ENCODE results near the gene AP4E1. TPM values are rescaled to one million over a fixed set of nuclear protein-coding genes. Genes with fewer than 3 reads are reported as not detected.

The AP4E1 gene
- total RNA-seq, 2 donors from 2014 or later = 5.4 to 11.9 TPM

DNA sequence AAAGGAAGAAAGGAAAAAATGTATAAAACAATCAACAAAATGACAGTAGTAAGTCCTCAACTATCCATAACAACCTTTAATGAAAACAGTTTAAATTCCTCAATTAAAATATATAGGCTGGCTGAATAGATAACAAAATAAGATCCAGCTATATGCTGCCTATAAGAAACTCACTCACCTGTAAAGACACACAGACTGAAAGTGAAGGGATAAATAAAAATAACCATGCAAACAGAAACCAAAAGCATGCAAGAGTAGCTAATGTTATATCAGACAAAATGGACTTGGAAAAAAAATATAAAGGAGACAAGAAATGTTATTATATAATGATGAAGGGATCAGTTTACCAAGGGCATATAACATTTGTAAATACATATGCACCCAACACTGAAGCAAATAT is 51.2 kb downstream of the AP4E1 start:
- TF ChIP-seq, protein P1, sequence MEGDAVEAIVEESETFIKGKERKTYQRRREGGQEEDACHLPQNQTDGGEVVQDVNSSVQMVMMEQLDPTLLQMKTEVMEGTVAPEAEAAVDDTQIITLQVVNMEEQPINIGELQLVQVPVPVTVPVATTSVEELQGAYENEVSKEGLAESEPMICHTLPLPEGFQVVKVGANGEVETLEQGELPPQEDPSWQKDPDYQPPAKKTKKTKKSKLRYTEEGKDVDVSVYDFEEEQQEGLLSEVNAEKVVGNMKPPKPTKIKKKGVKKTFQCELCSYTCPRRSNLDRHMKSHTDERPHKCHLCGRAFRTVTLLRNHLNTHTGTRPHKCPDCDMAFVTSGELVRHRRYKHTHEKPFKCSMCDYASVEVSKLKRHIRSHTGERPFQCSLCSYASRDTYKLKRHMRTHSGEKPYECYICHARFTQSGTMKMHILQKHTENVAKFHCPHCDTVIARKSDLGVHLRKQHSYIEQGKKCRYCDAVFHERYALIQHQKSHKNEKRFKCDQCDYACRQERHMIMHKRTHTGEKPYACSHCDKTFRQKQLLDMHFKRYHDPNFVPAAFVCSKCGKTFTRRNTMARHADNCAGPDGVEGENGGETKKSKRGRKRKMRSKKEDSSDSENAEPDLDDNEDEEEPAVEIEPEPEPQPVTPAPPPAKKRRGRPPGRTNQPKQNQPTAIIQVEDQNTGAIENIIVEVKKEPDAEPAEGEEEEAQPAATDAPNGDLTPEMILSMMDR (IDR thresholded peaks at IDR 0.05) = no peak
- ATAC-seq (ENCODE audit: insufficient number of reproducible peaks, low FRiP score, low read depth) (no peak), DNase-seq (ENCODE audit: low spot score) (no peak)
- Histone ChIP-seq H3K4me1 (ENCODE audit: control insufficient read depth in 1 of 2, low read depth in 2 of 2) (no peaks in the 10 kb centered on the region), H3K27me3 (replicated peaks; ENCODE audit: insufficient read depth) (no peaks in the 10 kb centered on the region), H3K36me3 (peaks cover 25% of the 10 kb centered on the region), H3K27ac (no peak overlapping the region), H3K9me3 (peaks cover 13% of the 10 kb centered on the region), H3K4me3 (no peak overlapping the region)

DNA sequence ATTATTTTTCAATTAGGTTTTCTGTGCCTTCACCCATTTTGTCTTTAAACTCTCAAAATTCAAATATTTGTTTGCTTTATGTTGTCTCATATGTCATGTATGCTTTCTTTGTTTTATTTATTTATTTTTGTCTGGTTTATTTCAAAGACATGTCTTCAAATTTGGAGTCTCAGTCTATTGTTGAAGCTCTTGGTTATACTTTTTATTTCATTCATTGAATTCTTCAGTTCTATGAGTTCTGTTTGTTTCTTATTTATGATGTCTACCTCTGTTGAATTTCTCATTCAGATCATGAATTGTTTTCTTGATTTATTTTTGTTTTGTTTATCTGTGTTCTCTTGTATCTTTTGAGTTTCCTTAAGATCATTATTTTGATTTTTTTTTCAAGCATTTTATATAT is 55.6 kb downstream of the AP4E1 start:
- peaks cover 17% of the 10 kb centered on the region for H3K9me3 ChIP-seq
- DNase-seq (ENCODE audit: low spot score) (no peak), ATAC-seq (ENCODE audit: insufficient number of reproducible peaks, low FRiP score, low read depth) (no peak)
- no peak overlapping the region for H3K4me3 ChIP-seq
- H3K36me3 ChIP-seq = peaks cover 14% of the 10 kb centered on the region
- TF ChIP-seq, protein P1 (IDR thresholded peaks at IDR 0.05) = no peak
- no peak overlapping the region for H3K27ac ChIP-seq
- no peaks in the 10 kb centered on the region for H3K27me3 ChIP-seq (replicated peaks; ENCODE audit: insufficient read depth)
- H3K4me1 ChIP-seq (ENCODE audit: control insufficient read depth in 1 of 2, low read depth in 2 of 2) = no peaks in the 10 kb centered on the region

DNA sequence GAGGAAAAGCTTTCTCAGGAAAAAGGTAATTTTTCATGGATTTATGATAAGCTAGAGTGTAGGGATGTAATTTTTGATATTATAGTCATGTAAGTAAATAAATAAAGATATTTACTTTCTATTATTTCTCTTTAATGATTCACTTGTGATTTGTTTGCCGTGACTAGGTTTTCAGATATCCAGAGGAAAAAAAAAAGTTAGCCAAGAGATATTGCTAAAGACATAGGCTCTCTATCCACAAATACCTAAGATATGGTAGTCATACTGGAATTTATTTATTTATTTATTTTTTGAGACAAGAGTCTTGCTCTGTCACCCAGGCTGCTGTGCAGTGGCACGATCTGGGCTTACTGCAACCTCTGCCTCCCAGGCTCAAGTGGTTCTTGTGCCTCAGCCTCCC is 59.9 kb downstream of the AP4E1 start:
- TF ChIP-seq, protein P1 (IDR thresholded peaks at IDR 0.05) = no peak
- no peak for ATAC-seq (ENCODE audit: insufficient number of reproducible peaks, low FRiP score, low read depth)
- no peak overlapping the region for H3K4me3 ChIP-seq
- peaks cover 33% of the 10 kb centered on the region for H3K9me3 ChIP-seq
- H3K36me3 ChIP-seq = peaks cover 21% of the 10 kb centered on the region
- no peaks in the 10 kb centered on the region for H3K27me3 ChIP-seq (replicated peaks; ENCODE audit: insufficient read depth)
- no peak for DNase-seq (ENCODE audit: low spot score)
- H3K27ac ChIP-seq = no peak overlapping the region
- H3K4me1 ChIP-seq (ENCODE audit: control insufficient read depth in 1 of 2, low read depth in 2 of 2) = no peaks in the 10 kb centered on the region

DNA sequence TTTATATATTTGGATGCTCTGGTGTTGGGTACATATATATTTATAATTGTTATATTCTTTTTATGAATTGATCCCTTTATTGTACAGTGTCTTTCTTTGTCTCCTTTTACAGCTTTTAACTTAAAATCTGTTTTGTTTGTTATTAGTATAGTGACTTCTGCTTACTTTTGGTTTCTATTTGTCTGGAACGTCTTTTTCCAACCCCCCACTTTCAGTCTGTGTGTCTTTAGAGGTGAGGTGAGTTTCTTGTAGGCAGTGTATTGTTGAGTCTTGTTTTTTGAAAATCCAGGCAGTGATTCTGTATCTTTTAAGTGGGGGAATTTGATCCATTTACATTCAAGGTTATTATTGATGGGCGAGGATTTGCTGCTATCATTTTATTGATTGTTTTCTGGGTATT is 62.0 kb downstream of the AP4E1 start:
- Histone ChIP-seq H3K4me1 (ENCODE audit: control insufficient read depth in 1 of 2, low read depth in 2 of 2) (no peaks in the 10 kb centered on the region), H3K4me3 (no peak overlapping the region), H3K9me3 (peaks cover 20% of the 10 kb centered on the region), H3K27me3 (replicated peaks; ENCODE audit: insufficient read depth) (no peaks in the 10 kb centered on the region), H3K36me3 (peaks cover 21% of the 10 kb centered on the region), H3K27ac (no peak overlapping the region)
- DNase-seq (ENCODE audit: low spot score) (no peak), ATAC-seq (ENCODE audit: insufficient number of reproducible peaks, low FRiP score, low read depth) (no peak)
- TF ChIP-seq, protein P1 (IDR thresholded peaks at IDR 0.05) = no peak

DNA sequence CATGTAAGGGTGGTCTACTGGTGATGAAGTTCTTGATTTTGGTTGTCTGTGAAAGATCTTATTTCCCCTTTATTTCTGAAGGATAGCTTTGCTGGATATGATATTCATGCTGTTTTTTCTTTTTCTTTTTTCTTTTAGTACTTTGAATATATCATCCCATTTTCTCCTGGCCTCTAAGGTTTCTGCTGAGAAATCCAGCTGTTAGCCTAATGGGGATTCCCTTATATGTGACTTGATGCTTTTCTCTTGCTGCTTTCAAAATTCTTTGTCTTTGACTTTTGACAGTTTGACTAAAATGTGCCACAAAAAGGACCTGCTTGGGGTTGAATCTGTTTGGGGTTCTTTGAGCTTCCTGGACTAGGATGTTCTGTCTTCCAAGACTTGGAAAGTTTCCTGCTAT is 62.6 kb downstream of the AP4E1 start:
- Histone ChIP-seq H3K4me3 (no peak overlapping the region), H3K4me1 (ENCODE audit: control insufficient read depth in 1 of 2, low read depth in 2 of 2) (peaks cover 0 to under 1% of the 10 kb centered on the region in 2 donors), H3K36me3 (peaks cover 21% of the 10 kb centered on the region), H3K27ac (no peak overlapping the region), H3K9me3 (peaks cover 20% of the 10 kb centered on the region), H3K27me3 (replicated peaks; ENCODE audit: insufficient read depth) (no peaks in the 10 kb centered on the region)
- ATAC-seq (ENCODE audit: insufficient number of reproducible peaks, low FRiP score, low read depth) = no peak
- TF ChIP-seq, protein P1 (IDR thresholded peaks at IDR 0.05) = no peak
- no peak for DNase-seq (ENCODE audit: low spot score)

Data from thoracic aorta (tissue), 2 donors.